GM19035 (cell line): Measurements from ENCODE around the gene RPL36AL.

Experiments
- ATAC-seq: cut with Tn5 transposase; IDR thresholded peaks from one replicate; pipeline ENCODE4 v1.9.1; 2021; ENCODE audit not compliant: unreplicated experiment

Gene RPL36AL

GRCh38 chr14:49581209-49582112 is 39.0 kb downstream of the RPL36AL start:
- no peak for ATAC-seq

GRCh38 chr14:49579841-49580240 is 40.6 kb downstream of the RPL36AL start:
- ATAC-seq, result no peak

GRCh38 chr14:49578141-49578540 is 42.3 kb downstream of the RPL36AL start:
- no peak for ATAC-seq

- no peak for ATAC-seq
These were observed 46.4 kb downstream of the RPL36AL start for GRCh38 chr14:49574038-49574437.

- ATAC-seq, result no peak
These were observed 51.1 kb downstream of the RPL36AL start for GRCh38 chr14:49569281-49569680.
